ENCODE results near the gene INO80.

Gene INO80

GRCh38 chr15:40959331-40960141 is 156.5 kb downstream of the INO80 start:
- TF ChIP-seq REST (IDR thresholded peaks at IDR 0.05; ENCODE audit: insufficient read depth in 1 of 2, low read depth in 2 of 2, low read length in 2 of 2) (no peak), TAF1 (IDR thresholded peaks at IDR 0.05; ENCODE audit: borderline replicate concordance, insufficient read depth, low read length) (no peak), POLR2AphosphoS5 (IDR thresholded peaks at IDR 0.05; ENCODE audit: low read depth, low read length) (no peak), FOXP2 (optimal IDR thresholded peaks at IDR 0.05; ENCODE audit: borderline replicate concordance, extremely low read depth, extremely low read length, insufficient read depth) (no peak), SIN3A (IDR thresholded peaks at IDR 0.05; ENCODE audit: borderline replicate concordance, insufficient read depth, low read length) (no peak)

- TF ChIP-seq TAF1 (IDR thresholded peaks at IDR 0.05; ENCODE audit: borderline replicate concordance, insufficient read depth, low read length), result no peak
- no peak for TF ChIP-seq FOXP2 (optimal IDR thresholded peaks at IDR 0.05; ENCODE audit: borderline replicate concordance, extremely low read depth, extremely low read length, insufficient read depth)
- TF ChIP-seq POLR2AphosphoS5 (IDR thresholded peaks at IDR 0.05; ENCODE audit: low read depth, low read length), result no peak
- no peak for TF ChIP-seq REST (IDR thresholded peaks at IDR 0.05; ENCODE audit: insufficient read depth in 1 of 2, low read depth in 2 of 2, low read length in 2 of 2)
- TF ChIP-seq SIN3A (IDR thresholded peaks at IDR 0.05; ENCODE audit: borderline replicate concordance, insufficient read depth, low read length), result no peak
Measured at GRCh38 chr15:40958723-40959122, 157.4 kb downstream of the INO80 start.

GRCh38 chr15:40958146-40958545 is 157.9 kb downstream of the INO80 start:
- no peak for TF ChIP-seq POLR2AphosphoS5 (IDR thresholded peaks at IDR 0.05; ENCODE audit: low read depth, low read length)
- no peak for TF ChIP-seq FOXP2 (optimal IDR thresholded peaks at IDR 0.05; ENCODE audit: borderline replicate concordance, extremely low read depth, extremely low read length, insufficient read depth)
- TF ChIP-seq REST (IDR thresholded peaks at IDR 0.05; ENCODE audit: insufficient read depth in 1 of 2, low read depth in 2 of 2, low read length in 2 of 2), result no peak
- no peak for TF ChIP-seq TAF1 (IDR thresholded peaks at IDR 0.05; ENCODE audit: borderline replicate concordance, insufficient read depth, low read length)
- TF ChIP-seq SIN3A (IDR thresholded peaks at IDR 0.05; ENCODE audit: borderline replicate concordance, insufficient read depth, low read length), result no peak

- TF ChIP-seq REST (IDR thresholded peaks at IDR 0.05; ENCODE audit: insufficient read depth in 1 of 2, low read depth in 2 of 2, low read length in 2 of 2), result no peak
- TF ChIP-seq TAF1 (IDR thresholded peaks at IDR 0.05; ENCODE audit: borderline replicate concordance, insufficient read depth, low read length), result no peak
- TF ChIP-seq SIN3A (IDR thresholded peaks at IDR 0.05; ENCODE audit: borderline replicate concordance, insufficient read depth, low read length), result no peak
- no peak for TF ChIP-seq FOXP2 (optimal IDR thresholded peaks at IDR 0.05; ENCODE audit: borderline replicate concordance, extremely low read depth, extremely low read length, insufficient read depth)
- TF ChIP-seq POLR2AphosphoS5 (IDR thresholded peaks at IDR 0.05; ENCODE audit: low read depth, low read length), result 0 out of 2 replicates have a peak, but pooled peaks have one; percentile 22
Measured at GRCh38 chr15:40957581-40958051, 158.5 kb downstream of the INO80 start.

All from PFSK-1 (cell line).